Erythroblast (primary cell): ENCODE measurements around the gene CFAP99.

Source experiments
- GATA1 ChIP-seq: IDR thresholded peaks from 2 replicates; pipeline ENCODE4 v1.6.1; 2011; ENCODE audit warnings: low read depth, mild to moderate bottlenecking, control low read depth, low read length, moderate library complexity
- POLR2A ChIP-seq: IDR thresholded peaks from 2 replicates; pipeline ENCODE4 v1.6.1; 2011; ENCODE audit warnings: mild to moderate bottlenecking, low read length

DNA sequence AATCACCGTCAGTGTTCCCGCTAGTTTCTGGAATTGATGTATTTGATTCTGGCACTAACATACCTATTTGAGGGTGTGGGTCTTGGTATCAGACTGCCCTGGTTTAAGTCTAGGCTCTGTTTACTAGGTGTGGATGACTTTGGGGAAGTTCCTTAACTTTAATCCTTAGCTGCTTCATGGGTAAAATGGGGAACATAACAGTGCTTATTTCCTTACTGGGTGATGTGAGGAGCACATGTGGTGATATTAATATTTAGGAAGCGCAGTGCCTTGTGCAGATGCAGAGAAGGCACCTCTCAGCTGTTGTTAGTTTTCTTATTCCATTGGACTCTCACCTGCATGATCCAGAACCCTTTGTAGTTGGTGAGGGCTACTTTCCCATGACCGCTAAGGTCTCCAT, 67.2 kb downstream of the CFAP99 start:
- no peak for TF ChIP-seq POLR2A
- TF ChIP-seq GATA1, result no peak
